Measurements from ENCODE around the gene PLEKHH3. TPM values are rescaled to one million over a fixed set of nuclear protein-coding genes. Genes with fewer than 3 reads are reported as not detected.

The PLEKHH3 gene
- total RNA-seq, 3 donors from 2014 or later (not counting 1 experiment from before 2014, with no cell fraction given) = 0.14 to 1.8 (median 0.26) TPM

DNA sequence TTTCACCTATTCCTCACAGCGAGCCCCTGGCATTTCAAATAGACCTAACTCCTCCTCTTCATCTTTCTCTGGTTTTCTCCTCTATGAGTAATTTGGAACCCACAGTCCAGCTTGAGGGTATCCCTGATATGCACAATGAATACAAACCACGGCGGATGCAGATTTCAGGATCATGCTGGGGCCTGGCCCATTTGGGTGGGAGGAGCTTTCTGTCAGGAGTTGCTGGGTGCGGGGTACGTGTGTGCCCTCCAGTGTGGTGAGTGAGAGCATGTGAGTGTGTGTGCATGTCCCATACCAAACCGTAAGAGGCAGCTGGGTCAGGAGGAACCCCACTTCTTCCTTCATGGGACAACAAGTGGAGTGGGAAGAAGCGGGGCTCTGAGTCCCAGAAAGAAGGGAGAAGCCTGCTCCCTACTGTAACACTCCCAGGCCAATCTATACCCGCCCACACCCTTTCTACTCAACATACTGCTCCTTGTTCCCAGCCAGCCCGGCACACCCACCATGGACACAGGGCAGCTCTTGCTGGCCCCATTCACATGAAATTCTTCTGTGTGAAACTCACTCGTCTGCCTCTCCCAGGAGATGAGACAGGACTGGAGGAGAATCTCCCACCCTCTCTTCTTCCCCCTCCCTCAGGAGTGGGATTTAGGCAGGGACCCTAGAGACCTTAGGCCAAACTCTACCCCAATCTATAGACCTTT is 23.9 kb upstream of the PLEKHH3 start:
- Histone ChIP-seq H3K9me3 (ENCODE audit: control insufficient read depth, insufficient read depth, low read length) (no peaks in the 10 kb centered on the region), H3K36me3 (ENCODE audit: control insufficient read depth, insufficient read depth, low read length) (peaks cover 47% of the 10 kb centered on the region), H3K4me1 (ENCODE audit: control insufficient read depth, insufficient read depth, low read length) (peaks cover 13% of the 10 kb centered on the region), H3K27me3 (ENCODE audit: control insufficient read depth, insufficient read depth, low read length) (no peaks in the 10 kb centered on the region), H3K27ac (ENCODE audit: low read length) (no peak overlapping the region), H3K4me3 (ENCODE audit: low read length) (no peak overlapping the region)
- TF ChIP-seq CTCF (IDR thresholded peaks at IDR 0.05) = no peak
- no peaks in the 10 kb centered on the region for H3K27me3 Mint-ChIP-seq (ENCODE audit: low read depth in 2 of 2)
- no peaks in the 10 kb centered on the region for H3K9me3 Mint-ChIP-seq
- peaks cover 0 to 5% of the 10 kb centered on the region in 2 donors for H3K4me1 Mint-ChIP-seq
- no peak overlapping the region for H3K4me3 Mint-ChIP-seq
- intact Hi-C loops (cut with micrococcal nuclease) = no loop called here
- WGBS (ENCODE audit: insufficient coverage) = 95% methylated on average over 10 of the region's 10 CpGs
- no peak overlapping the region for H3K27ac Mint-ChIP-seq
- no peak for ATAC-seq
- DNase-seq = no peak
- peaks cover 23% of the 10 kb centered on the region for H3K36me3 Mint-ChIP-seq

DNA sequence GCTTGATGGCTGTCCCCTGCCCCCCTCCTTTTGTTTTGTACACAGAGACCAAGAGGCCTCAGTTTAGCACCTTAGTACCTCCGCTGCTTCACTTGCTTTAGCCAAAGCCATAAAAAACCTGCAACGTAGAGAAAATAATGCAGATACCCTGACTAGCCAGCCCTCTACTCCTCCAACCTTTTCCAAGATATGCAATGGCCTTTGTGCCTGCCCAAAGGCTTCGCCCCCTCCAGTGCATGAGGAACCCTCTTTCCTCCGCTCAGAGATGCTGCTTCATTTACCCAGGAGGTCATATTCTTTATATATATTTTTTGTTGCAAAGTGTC is 22.6 kb upstream of the PLEKHH3 start:
- Histone ChIP-seq H3K27ac (ENCODE audit: low read length) (no peak overlapping the region), H3K4me1 (ENCODE audit: control insufficient read depth, insufficient read depth, low read length) (peaks cover 6% of the 10 kb centered on the region), H3K9me3 (ENCODE audit: control insufficient read depth, insufficient read depth, low read length) (no peaks in the 10 kb centered on the region), H3K27me3 (ENCODE audit: control insufficient read depth, insufficient read depth, low read length) (no peaks in the 10 kb centered on the region), H3K36me3 (ENCODE audit: control insufficient read depth, insufficient read depth, low read length) (peaks cover 35% of the 10 kb centered on the region), H3K4me3 (ENCODE audit: low read length) (no peak overlapping the region)
- TF ChIP-seq CTCF (IDR thresholded peaks at IDR 0.05) = no peak
- ATAC-seq = no peak
- 95% methylated on average over 2 of the region's 4 CpGs for WGBS (ENCODE audit: insufficient coverage)
- Mint-ChIP-seq H3K4me1 (peaks cover 0 to 5% of the 10 kb centered on the region in 2 donors), H3K27me3 (ENCODE audit: low read depth in 2 of 2) (no peaks in the 10 kb centered on the region), H3K36me3 (peaks cover 14% of the 10 kb centered on the region), H3K27ac (no peak overlapping the region), H3K4me3 (no peak overlapping the region), H3K9me3 (no peaks in the 10 kb centered on the region)
- no peak for DNase-seq
- intact Hi-C loops (cut with micrococcal nuclease) = no loop called here

DNA sequence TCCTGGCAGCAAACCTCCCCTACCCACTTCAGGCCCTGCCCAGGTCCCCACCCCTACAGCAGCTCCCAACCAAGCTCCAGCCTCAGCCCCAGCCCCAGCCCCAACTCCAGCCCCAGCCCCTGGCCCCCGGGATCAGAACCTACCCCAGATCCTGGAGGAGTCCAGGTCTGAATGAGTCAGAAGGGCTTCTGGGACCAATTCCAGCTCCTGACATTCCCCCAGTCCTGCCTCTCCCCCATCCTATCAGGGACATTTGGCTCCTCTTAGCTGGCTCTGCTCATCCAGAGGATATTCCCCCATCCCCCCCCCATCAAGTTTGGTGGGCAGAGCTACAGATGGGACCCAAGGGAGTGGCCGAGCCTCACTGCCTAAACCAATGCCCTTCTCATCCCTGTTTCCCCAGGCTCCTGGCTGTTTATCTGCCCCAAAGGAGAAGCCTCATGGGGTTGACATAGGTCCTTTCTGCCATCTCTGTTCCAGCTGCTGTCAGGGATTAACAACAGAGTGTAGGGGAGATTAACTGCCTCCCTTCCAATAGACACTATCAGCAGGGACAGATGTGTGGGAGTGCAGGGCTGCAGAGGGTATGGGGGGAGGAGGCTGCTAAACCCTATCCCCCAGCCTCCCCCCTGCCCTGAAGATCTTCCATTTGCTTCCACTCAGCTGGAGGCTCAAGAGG is 22.1 kb upstream of the PLEKHH3 start:
- intact Hi-C loops (cut with micrococcal nuclease) = no loop called here
- H3K27me3 ChIP-seq (ENCODE audit: control insufficient read depth, insufficient read depth, low read length) = no peaks in the 10 kb centered on the region
- no peak for DNase-seq
- H3K4me1 ChIP-seq (ENCODE audit: control insufficient read depth, insufficient read depth, low read length) = peaks cover 6% of the 10 kb centered on the region
- H3K9me3 ChIP-seq (ENCODE audit: control insufficient read depth, insufficient read depth, low read length) = no peaks in the 10 kb centered on the region
- no peak overlapping the region for H3K27ac ChIP-seq (ENCODE audit: low read length)
- Mint-ChIP-seq H3K4me3 (no peak overlapping the region), H3K9me3 (no peaks in the 10 kb centered on the region), H3K27ac (no peak overlapping the region), H3K27me3 (ENCODE audit: low read depth in 2 of 2) (no peaks in the 10 kb centered on the region), H3K36me3 (peaks cover 9% of the 10 kb centered on the region), H3K4me1 (peaks cover 0 to 5% of the 10 kb centered on the region in 2 donors)
- H3K36me3 ChIP-seq (ENCODE audit: control insufficient read depth, insufficient read depth, low read length) = peaks cover 31% of the 10 kb centered on the region
- no peak overlapping the region for H3K4me3 ChIP-seq (ENCODE audit: low read length)
- no peak for TF ChIP-seq CTCF (IDR thresholded peaks at IDR 0.05)
- 91% methylated on average over 2 of the region's 2 CpGs for WGBS (ENCODE audit: insufficient coverage)
- no peak for ATAC-seq
